ENCODE data around the gene KCNAB1. TPM values are rescaled to one million over a fixed set of nuclear protein-coding genes. Genes with fewer than 3 reads are reported as not detected.

Gene KCNAB1
- total RNA-seq, 2 experiments from 2014 or later: not detected

- no peak overlapping the region for H3K27ac Mint-ChIP-seq
- H3K9me3 Mint-ChIP-seq: no peaks in the 10 kb centered on the region
- H3K4me3 Mint-ChIP-seq: no peak overlapping the region
- H3K4me1 Mint-ChIP-seq: no peaks in the 10 kb centered on the region
- no peaks in the 10 kb centered on the region for H3K27me3 Mint-ChIP-seq
- DNase-seq: no peak
- no peaks in the 10 kb centered on the region for H3K36me3 Mint-ChIP-seq
Observed at GRCh38 chr3:156433910-156434309, 313.5 kb downstream of the KCNAB1 start.

GRCh38 chr3:156434921-156435320, 314.5 kb downstream of the KCNAB1 start:
- no peaks in the 10 kb centered on the region for H3K27me3 Mint-ChIP-seq
- H3K27ac Mint-ChIP-seq: no peak overlapping the region
- DNase-seq: no peak
- H3K36me3 Mint-ChIP-seq: no peaks in the 10 kb centered on the region
- H3K4me1 Mint-ChIP-seq: no peaks in the 10 kb centered on the region
- no peak overlapping the region for H3K4me3 Mint-ChIP-seq
- H3K9me3 Mint-ChIP-seq: no peaks in the 10 kb centered on the region

GRCh38 chr3:156443079-156443478, 322.7 kb downstream of the KCNAB1 start:
- H3K36me3 Mint-ChIP-seq: no peaks in the 10 kb centered on the region
- no peak for DNase-seq
- no peaks in the 10 kb centered on the region for H3K9me3 Mint-ChIP-seq
- no peak overlapping the region for H3K27ac Mint-ChIP-seq
- peaks cover 7% of the 10 kb centered on the region for H3K27me3 Mint-ChIP-seq
- no peak overlapping the region for H3K4me3 Mint-ChIP-seq
- no peaks in the 10 kb centered on the region for H3K4me1 Mint-ChIP-seq

GRCh38 chr3:156445117-156446090, 325.0 kb downstream of the KCNAB1 start:
- DNase-seq: no peak
- no peak overlapping the region for H3K27ac Mint-ChIP-seq
- H3K4me3 Mint-ChIP-seq: no peak overlapping the region
- H3K4me1 Mint-ChIP-seq: no peaks in the 10 kb centered on the region
- H3K27me3 Mint-ChIP-seq: peaks cover 7% of the 10 kb centered on the region
- H3K9me3 Mint-ChIP-seq: no peaks in the 10 kb centered on the region
- no peaks in the 10 kb centered on the region for H3K36me3 Mint-ChIP-seq

- Mint-ChIP-seq H3K36me3 (no peaks in the 10 kb centered on the region), H3K4me1 (no peaks in the 10 kb centered on the region), H3K9me3 (no peaks in the 10 kb centered on the region), H3K27ac (no peak overlapping the region), H3K4me3 (no peak overlapping the region), H3K27me3 (peaks cover 7% of the 10 kb centered on the region)
- DNase-seq: peak; percentile 12
Observed at GRCh38 chr3:156448300-156448699, 327.9 kb downstream of the KCNAB1 start.

- no peak for DNase-seq
- Mint-ChIP-seq H3K27ac (no peak overlapping the region), H3K27me3 (peaks cover 7% of the 10 kb centered on the region), H3K4me3 (no peak overlapping the region), H3K36me3 (no peaks in the 10 kb centered on the region), H3K9me3 (no peaks in the 10 kb centered on the region), H3K4me1 (no peaks in the 10 kb centered on the region)
Observed at GRCh38 chr3:156449710-156450574, 329.6 kb downstream of the KCNAB1 start.

GRCh38 chr3:156455839-156456238, 335.5 kb downstream of the KCNAB1 start:
- H3K9me3 Mint-ChIP-seq: no peaks in the 10 kb centered on the region
- no peak overlapping the region for H3K27ac Mint-ChIP-seq
- no peaks in the 10 kb centered on the region for H3K27me3 Mint-ChIP-seq
- H3K4me1 Mint-ChIP-seq: no peaks in the 10 kb centered on the region
- H3K36me3 Mint-ChIP-seq: no peaks in the 10 kb centered on the region
- no peak overlapping the region for H3K4me3 Mint-ChIP-seq
- no peak for DNase-seq

- no peaks in the 10 kb centered on the region for H3K36me3 Mint-ChIP-seq
- no peaks in the 10 kb centered on the region for H3K4me1 Mint-ChIP-seq
- H3K27me3 Mint-ChIP-seq: no peaks in the 10 kb centered on the region
- DNase-seq: no peak
- no peak overlapping the region for H3K27ac Mint-ChIP-seq
- no peak overlapping the region for H3K4me3 Mint-ChIP-seq
- H3K9me3 Mint-ChIP-seq: no peaks in the 10 kb centered on the region
Observed at GRCh38 chr3:156456771-156457224, 336.4 kb downstream of the KCNAB1 start.

GRCh38 chr3:156459434-156459833, 339.1 kb downstream of the KCNAB1 start:
- H3K27me3 Mint-ChIP-seq: no peaks in the 10 kb centered on the region
- no peak for DNase-seq
- no peaks in the 10 kb centered on the region for H3K36me3 Mint-ChIP-seq
- no peak overlapping the region for H3K27ac Mint-ChIP-seq
- no peaks in the 10 kb centered on the region for H3K9me3 Mint-ChIP-seq
- H3K4me3 Mint-ChIP-seq: no peak overlapping the region
- H3K4me1 Mint-ChIP-seq: no peaks in the 10 kb centered on the region

GRCh38 chr3:156460206-156460611, 339.8 kb downstream of the KCNAB1 start:
- DNase-seq: no peak
- Mint-ChIP-seq H3K4me3 (no peak overlapping the region), H3K27ac (no peak overlapping the region), H3K9me3 (no peaks in the 10 kb centered on the region), H3K4me1 (no peaks in the 10 kb centered on the region), H3K36me3 (no peaks in the 10 kb centered on the region), H3K27me3 (no peaks in the 10 kb centered on the region)

- H3K27ac Mint-ChIP-seq: no peak overlapping the region
- H3K9me3 Mint-ChIP-seq: no peaks in the 10 kb centered on the region
- DNase-seq: no peak
- no peaks in the 10 kb centered on the region for H3K36me3 Mint-ChIP-seq
- H3K4me3 Mint-ChIP-seq: no peak overlapping the region
- H3K4me1 Mint-ChIP-seq: no peaks in the 10 kb centered on the region
- no peaks in the 10 kb centered on the region for H3K27me3 Mint-ChIP-seq
Observed at GRCh38 chr3:156461889-156462288, 341.5 kb downstream of the KCNAB1 start.

GRCh38 chr3:156463123-156463522, 342.7 kb downstream of the KCNAB1 start:
- Mint-ChIP-seq H3K4me1 (no peaks in the 10 kb centered on the region), H3K27ac (no peak overlapping the region), H3K4me3 (no peak overlapping the region), H3K27me3 (no peaks in the 10 kb centered on the region), H3K9me3 (no peaks in the 10 kb centered on the region), H3K36me3 (no peaks in the 10 kb centered on the region)
- no peak for DNase-seq

GRCh38 chr3:156465194-156465593, 344.8 kb downstream of the KCNAB1 start:
- Mint-ChIP-seq H3K4me3 (no peak overlapping the region), H3K36me3 (no peaks in the 10 kb centered on the region), H3K4me1 (no peaks in the 10 kb centered on the region), H3K9me3 (no peaks in the 10 kb centered on the region), H3K27me3 (no peaks in the 10 kb centered on the region), H3K27ac (no peak overlapping the region)
- DNase-seq: no peak

GRCh38 chr3:156469456-156469855, 349.1 kb downstream of the KCNAB1 start:
- no peak for DNase-seq
- no peaks in the 10 kb centered on the region for H3K36me3 Mint-ChIP-seq
- no peaks in the 10 kb centered on the region for H3K9me3 Mint-ChIP-seq
- H3K27me3 Mint-ChIP-seq: no peaks in the 10 kb centered on the region
- H3K4me3 Mint-ChIP-seq: no peak overlapping the region
- no peaks in the 10 kb centered on the region for H3K4me1 Mint-ChIP-seq
- H3K27ac Mint-ChIP-seq: no peak overlapping the region

- Mint-ChIP-seq H3K9me3 (no peaks in the 10 kb centered on the region), H3K36me3 (no peaks in the 10 kb centered on the region), H3K4me1 (peaks cover 2% of the 10 kb centered on the region), H3K27ac (no peak overlapping the region), H3K4me3 (no peak overlapping the region), H3K27me3 (peaks cover 4% of the 10 kb centered on the region)
- DNase-seq: no peak
Observed at GRCh38 chr3:156471431-156471830, 351.1 kb downstream of the KCNAB1 start.
